Measurements from ENCODE around the gene HGS. TPM values are rescaled to one million over a fixed set of nuclear protein-coding genes. Genes with fewer than 3 reads are reported as not detected.
"Not testable (repeated sequence)": the region's sequence is repeated elsewhere in the genome, so short reads cannot be mapped to it uniquely, and the experiment has no call there.

Gene HGS
- total RNA-seq, 4 donors from 2014 or later = 51.5 to 90.5 (median 66.6) TPM

DNA sequence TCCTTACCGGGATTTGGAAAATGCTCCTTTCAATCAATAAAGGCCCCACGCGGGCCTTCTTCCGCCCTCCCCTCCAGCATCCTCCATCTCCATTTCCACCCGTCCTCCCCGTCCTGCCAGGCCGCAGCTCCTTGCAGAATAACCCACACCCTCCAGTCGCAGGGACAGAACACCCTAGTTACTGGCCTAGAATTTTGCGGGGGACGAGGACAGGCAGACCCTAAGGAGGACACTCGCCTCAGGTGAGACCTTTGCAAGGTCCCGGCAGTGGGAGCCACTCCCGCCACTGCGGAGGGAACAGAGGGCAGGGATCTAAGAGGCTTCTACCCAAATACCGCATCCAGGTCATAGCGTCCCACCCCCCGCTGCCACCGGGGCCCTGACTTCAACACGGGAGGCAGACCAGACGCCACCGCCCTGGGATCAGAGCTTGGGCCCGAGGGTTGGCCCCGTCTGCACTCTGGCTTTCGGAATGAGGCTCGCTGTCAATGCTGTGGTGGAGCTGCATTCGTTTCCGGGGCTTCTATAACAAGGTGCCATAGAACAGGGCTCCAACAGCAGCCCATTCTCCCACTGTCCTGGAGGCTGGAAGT is 55.1 kb downstream of the HGS start:
- no peaks in the 10 kb centered on the region for H3K36me3 ChIP-seq
- peaks cover 0 to 4% (median 0%) of the 10 kb centered on the region in 3 donors for H3K4me1 ChIP-seq
- H3K27me3 ChIP-seq = peaks cover 73% of the 10 kb centered on the region
- TF ChIP-seq POLR2AphosphoS5 (IDR thresholded peaks at IDR 0.05) (no peak), EP300 (IDR thresholded peaks at IDR 0.05) (no peak), POLR2A (IDR thresholded peaks at IDR 0.05) (no peak)
- TF ChIP-seq, protein P1, sequence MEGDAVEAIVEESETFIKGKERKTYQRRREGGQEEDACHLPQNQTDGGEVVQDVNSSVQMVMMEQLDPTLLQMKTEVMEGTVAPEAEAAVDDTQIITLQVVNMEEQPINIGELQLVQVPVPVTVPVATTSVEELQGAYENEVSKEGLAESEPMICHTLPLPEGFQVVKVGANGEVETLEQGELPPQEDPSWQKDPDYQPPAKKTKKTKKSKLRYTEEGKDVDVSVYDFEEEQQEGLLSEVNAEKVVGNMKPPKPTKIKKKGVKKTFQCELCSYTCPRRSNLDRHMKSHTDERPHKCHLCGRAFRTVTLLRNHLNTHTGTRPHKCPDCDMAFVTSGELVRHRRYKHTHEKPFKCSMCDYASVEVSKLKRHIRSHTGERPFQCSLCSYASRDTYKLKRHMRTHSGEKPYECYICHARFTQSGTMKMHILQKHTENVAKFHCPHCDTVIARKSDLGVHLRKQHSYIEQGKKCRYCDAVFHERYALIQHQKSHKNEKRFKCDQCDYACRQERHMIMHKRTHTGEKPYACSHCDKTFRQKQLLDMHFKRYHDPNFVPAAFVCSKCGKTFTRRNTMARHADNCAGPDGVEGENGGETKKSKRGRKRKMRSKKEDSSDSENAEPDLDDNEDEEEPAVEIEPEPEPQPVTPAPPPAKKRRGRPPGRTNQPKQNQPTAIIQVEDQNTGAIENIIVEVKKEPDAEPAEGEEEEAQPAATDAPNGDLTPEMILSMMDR (IDR thresholded peaks at IDR 0.05) = no peak
- whole genome bisulfite sequencing, 2 donors (ENCODE audit: low coverage in 1 of 2) = 60 to 72% methylated on average over 1 to 9 of the region's 27 CpGs
- no peak for ATAC-seq
- no peak overlapping the region for H3K4me3 ChIP-seq
- no peak overlapping the region for H3K27ac ChIP-seq
- no peaks in the 10 kb centered on the region for H3K9me3 ChIP-seq

DNA sequence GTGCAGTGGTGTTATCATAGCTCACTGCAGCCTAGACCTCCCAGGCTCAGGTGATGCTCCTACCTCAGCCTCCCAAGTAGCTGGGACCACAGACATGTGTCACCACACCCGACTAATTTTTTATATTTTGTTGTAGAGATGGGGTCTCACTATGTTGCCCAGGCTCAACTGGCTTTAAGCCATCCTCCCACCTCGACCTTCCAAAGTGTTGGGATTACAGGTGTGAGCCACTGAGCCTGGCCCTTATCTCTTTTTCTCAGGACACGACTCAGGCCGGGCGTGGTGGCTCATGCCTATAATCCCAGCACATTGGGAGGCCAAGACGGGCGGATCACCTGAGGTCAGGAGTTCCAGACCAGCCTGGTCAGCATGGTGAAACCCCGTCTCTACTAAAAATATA is 55.8 kb downstream of the HGS start:
- H3K4me3 ChIP-seq, ATAC-seq, H3K4me1 ChIP-seq, H3K36me3 ChIP-seq, H3K9me3 ChIP-seq, H3K27ac ChIP-seq: not testable (repeated sequence)
- 67 to 100% methylated on average over 1 of the region's 8 CpGs for WGBS, 2 donors (ENCODE audit: low coverage in 1 of 2)
- peaks cover 66% of the 10 kb centered on the region for H3K27me3 ChIP-seq

DNA sequence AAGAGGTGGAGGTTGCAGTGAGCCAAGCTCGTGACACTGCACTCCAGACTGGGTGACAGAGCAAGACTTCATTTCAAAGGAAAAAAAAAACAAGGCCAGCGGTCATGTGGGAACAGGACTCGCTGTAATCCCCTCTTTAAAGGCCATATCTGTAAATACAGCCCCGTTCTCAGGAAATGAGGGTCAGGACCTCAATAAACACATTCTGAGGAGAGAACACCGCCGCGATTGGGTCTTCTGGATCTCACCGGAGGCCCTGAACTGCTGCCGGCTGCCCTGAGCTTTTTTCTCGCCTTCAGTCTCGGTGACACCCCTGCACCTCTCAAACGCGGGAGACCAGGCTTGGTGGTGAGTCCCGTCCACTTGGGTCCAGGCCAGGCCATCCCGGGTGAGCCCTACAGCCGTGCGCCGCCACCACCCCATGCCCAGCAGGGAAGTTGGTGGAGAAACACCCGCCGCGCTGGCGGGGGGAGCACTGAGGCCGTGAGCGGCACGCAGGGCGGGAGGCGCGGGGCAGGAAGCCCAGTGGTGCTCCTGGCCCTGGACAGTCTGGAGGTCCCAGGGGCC is 56.7 kb downstream of the HGS start:
- TF ChIP-seq, protein P1 (IDR thresholded peaks at IDR 0.05) = no peak
- TF ChIP-seq EP300 (IDR thresholded peaks at IDR 0.05) = no peak
- H3K9me3 ChIP-seq = no peaks in the 10 kb centered on the region
- WGBS, 2 donors (ENCODE audit: low coverage in 1 of 2) = 30 to 31% methylated on average over 2 to 4 of the region's 28 CpGs
- H3K4me3 ChIP-seq = no peak overlapping the region
- H3K4me1 ChIP-seq = no peaks in the 10 kb centered on the region
- H3K27ac ChIP-seq = no peak overlapping the region
- no peaks in the 10 kb centered on the region for H3K36me3 ChIP-seq
- peaks cover 57% of the 10 kb centered on the region for H3K27me3 ChIP-seq
- ATAC-seq = no peak

DNA sequence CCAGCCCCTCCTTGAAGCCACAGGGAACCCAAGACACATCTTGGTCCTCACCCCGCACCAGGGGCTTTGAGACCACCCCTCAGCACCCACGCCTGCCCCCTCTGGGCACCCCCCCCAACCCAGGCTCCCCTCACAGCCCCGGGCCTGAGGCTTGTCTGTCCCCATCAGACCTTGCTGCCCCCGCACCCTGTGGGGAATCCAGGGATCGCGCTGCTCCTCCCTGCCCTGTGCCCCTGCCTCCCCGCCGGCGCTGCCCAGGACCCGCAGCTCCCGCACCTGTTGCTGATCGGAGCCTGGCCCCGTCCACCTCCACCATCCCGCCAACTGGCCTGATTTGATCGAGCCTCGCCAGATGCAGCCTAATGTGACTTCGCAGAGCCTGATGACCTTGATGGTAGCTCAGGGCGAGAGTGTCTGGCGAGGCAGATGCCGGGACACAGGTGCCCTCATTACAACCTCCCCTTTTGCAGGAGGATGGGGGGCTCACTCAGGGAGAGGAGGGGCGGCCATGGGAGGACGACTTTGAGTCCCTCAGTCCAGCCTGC is 57.3 kb downstream of the HGS start:
- Histone ChIP-seq H3K4me3 (no peak overlapping the region), H3K27me3 (peaks cover 51% of the 10 kb centered on the region), H3K9me3 (no peaks in the 10 kb centered on the region), H3K4me1 (no peaks in the 10 kb centered on the region), H3K36me3 (no peaks in the 10 kb centered on the region), H3K27ac (no peak overlapping the region)
- TF ChIP-seq POLR2AphosphoS5 (IDR thresholded peaks at IDR 0.05) (no peak), EP300 (IDR thresholded peaks at IDR 0.05) (no peak), POLR2A (IDR thresholded peaks at IDR 0.05) (no peak)
- TF ChIP-seq, protein P1 (IDR thresholded peaks at IDR 0.05) = no peak
- ATAC-seq = no peak
- no CpG with 5 or more reads among the region's 22 CpGs for WGBS, 2 donors (ENCODE audit: low coverage in 1 of 2)

DNA sequence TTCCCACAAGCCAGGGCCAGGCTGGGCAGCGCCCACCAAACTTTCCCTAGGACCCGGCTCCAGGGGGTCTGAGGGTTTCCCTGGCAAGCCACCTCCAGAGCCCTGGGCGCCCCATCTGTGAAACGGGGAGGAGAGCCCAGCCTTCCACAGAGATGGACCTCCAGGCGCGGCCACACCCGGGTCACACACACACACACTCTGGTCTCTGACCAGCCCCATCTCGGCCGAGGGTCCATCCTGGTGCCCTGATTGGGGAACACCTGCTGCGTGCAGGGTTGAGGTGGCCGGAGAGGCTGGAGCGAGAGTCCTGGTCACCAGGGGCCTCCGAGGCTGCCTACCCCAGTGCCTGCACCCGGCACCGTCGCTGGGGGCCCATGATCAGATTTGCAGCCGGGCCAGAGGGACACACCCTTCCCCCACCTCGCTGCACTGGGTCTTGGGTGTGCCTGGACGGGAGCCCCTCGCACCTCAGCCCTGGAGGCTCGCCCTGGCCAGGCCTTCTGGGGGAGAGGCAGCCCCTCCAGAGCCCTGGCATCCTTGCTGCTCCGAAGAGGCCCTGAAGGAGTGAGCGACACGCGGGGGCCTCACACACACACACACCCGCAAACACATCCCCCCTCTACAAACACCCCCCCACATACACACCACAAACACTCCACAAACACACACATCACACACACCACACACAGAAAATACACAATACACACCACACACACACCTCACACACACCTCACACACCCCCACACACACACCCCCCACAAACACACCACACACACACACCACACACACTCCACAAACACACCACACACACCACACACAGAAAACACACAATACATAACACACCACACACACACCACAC is 58.0 kb downstream of the HGS start:
- H3K4me3 ChIP-seq = no peak overlapping the region
- ATAC-seq = no peak
- no peak overlapping the region for H3K27ac ChIP-seq
- 64% methylated on average over 3 of the region's 26 CpGs; no CpG with 5 or more reads in 1 of the 2 donors for WGBS, 2 donors (ENCODE audit: low coverage in 1 of 2)
- TF ChIP-seq POLR2A (IDR thresholded peaks at IDR 0.05) (no peak), EP300 (IDR thresholded peaks at IDR 0.05) (no peak), POLR2AphosphoS5 (IDR thresholded peaks at IDR 0.05) (no peak)
- TF ChIP-seq, protein P1 (IDR thresholded peaks at IDR 0.05) = no peak
- no peaks in the 10 kb centered on the region for H3K9me3 ChIP-seq
- peaks cover 44% of the 10 kb centered on the region for H3K27me3 ChIP-seq
- H3K4me1 ChIP-seq = no peaks in the 10 kb centered on the region
- H3K36me3 ChIP-seq = no peaks in the 10 kb centered on the region

Measured in gastroesophageal sphincter (tissue), 4 donors.